Endothelial cell (in vitro differentiated cells): ENCODE data around the gene PRRG3. TPM values are rescaled to one million over a fixed set of nuclear protein-coding genes. Genes with fewer than 3 reads are reported as not detected.

ENCODE experiments used
- DNase-seq: peaks from one replicate; pipeline ENCODE4 v3.0.0; 2021; ENCODE audit warnings: low spot score
- H3K27ac Mint-ChIP-seq: one replicate; pipeline ENCODE4 v1.8.0; 2021; ENCODE audit warnings: mixed read lengths, inconsistent platforms; ENCODE audit not compliant: unreplicated experiment
- H3K27me3 Mint-ChIP-seq: one replicate; pipeline ENCODE4 v1.8.0; 2021; ENCODE audit warnings: mild to moderate bottlenecking, moderate library complexity, mixed read lengths, inconsistent platforms; ENCODE audit not compliant: unreplicated experiment
- H3K36me3 Mint-ChIP-seq: one replicate; pipeline ENCODE4 v1.8.0; 2021; ENCODE audit warnings: mild to moderate bottlenecking, low read depth, mixed read lengths, inconsistent platforms; ENCODE audit not compliant: unreplicated experiment
- H3K4me1 Mint-ChIP-seq: one replicate; pipeline ENCODE4 v1.8.0; 2021; ENCODE audit warnings: mild to moderate bottlenecking, mixed read lengths, inconsistent platforms; ENCODE audit not compliant: unreplicated experiment
- H3K4me3 Mint-ChIP-seq: one replicate; pipeline ENCODE4 v1.8.0; 2021; ENCODE audit warnings: mild to moderate bottlenecking, mixed read lengths, inconsistent platforms; ENCODE audit not compliant: unreplicated experiment
- H3K9me3 Mint-ChIP-seq: one replicate; pipeline ENCODE4 v1.8.0; 2021; ENCODE audit warnings: mixed read lengths, inconsistent platforms; ENCODE audit not compliant: unreplicated experiment
- total RNA-seq: library from RNA; stranded (reverse); fragmentation: NEBNext Ultra II Directional; extraction: Animal tissue kit (Norgen Biotek cat#: 25700); gene quantifications from one replicate; pipeline ENCODE4 v1.2.1, GENCODE V29; 2021; ENCODE audit not compliant: unreplicated experiment
- TF ChIP-seq, protein P1 (sequence below): fragments of 200-600 bp; sonication (generic); IDR thresholded peaks from one replicate; pipeline ENCODE4 v1.5.0; 2021; ENCODE audit warnings: antibody characterized with exemption; ENCODE audit not compliant: unreplicated experiment

PRRG3 gene
- total RNA-seq, 1 donor from 2014 or later: 3.7 TPM

DNA sequence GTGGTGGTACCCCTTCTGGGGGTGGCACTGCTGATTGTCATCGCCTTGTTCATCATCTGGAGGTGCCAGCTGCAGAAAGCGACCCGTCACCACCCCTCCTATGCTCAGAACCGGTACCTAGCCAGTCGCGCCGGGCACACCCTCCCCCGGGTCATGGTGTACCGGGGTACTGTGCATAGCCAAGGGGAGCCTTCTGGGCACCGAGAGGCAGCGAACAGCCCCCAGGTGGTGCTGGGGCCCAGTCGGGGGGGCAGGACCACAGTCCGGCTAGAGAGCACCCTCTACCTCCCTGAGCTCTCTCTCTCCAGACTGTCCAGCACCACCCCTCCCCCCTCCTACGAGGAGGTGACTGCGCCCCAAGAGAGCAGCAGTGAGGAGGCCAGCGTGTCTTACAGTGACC lies 5.3 kb downstream of the PRRG3 start:
- DNase-seq: no peak
- TF ChIP-seq, protein P1, sequence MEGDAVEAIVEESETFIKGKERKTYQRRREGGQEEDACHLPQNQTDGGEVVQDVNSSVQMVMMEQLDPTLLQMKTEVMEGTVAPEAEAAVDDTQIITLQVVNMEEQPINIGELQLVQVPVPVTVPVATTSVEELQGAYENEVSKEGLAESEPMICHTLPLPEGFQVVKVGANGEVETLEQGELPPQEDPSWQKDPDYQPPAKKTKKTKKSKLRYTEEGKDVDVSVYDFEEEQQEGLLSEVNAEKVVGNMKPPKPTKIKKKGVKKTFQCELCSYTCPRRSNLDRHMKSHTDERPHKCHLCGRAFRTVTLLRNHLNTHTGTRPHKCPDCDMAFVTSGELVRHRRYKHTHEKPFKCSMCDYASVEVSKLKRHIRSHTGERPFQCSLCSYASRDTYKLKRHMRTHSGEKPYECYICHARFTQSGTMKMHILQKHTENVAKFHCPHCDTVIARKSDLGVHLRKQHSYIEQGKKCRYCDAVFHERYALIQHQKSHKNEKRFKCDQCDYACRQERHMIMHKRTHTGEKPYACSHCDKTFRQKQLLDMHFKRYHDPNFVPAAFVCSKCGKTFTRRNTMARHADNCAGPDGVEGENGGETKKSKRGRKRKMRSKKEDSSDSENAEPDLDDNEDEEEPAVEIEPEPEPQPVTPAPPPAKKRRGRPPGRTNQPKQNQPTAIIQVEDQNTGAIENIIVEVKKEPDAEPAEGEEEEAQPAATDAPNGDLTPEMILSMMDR: no peak
- peaks cover 5% of the 10 kb centered on the region for H3K4me1 Mint-ChIP-seq
- no peaks in the 10 kb centered on the region for H3K9me3 Mint-ChIP-seq
- peaks cover 4% of the 10 kb centered on the region for H3K27me3 Mint-ChIP-seq
- no peak overlapping the region for H3K4me3 Mint-ChIP-seq
- H3K27ac Mint-ChIP-seq: no peak overlapping the region
- H3K36me3 Mint-ChIP-seq: no peaks in the 10 kb centered on the region

DNA sequence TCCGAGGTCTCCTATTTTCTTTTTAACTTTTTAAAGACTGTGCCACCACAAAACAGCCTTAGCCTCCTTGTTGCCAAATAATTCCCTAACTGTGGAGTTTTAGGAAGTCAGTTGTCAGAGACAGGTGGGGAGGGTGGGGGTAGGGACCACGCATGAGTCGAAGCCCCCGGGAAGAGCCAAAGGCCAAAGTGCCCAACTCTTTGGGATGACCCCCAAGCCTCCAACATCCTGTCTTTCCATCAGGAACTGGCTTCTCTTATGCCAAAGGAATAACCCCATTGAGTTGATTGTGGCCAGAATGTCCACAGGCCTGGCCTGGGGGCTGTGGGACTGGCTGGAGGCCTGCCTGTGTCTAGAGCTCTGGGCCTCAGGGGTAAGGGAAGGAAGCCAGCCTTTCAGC lies 5.8 kb downstream of the PRRG3 start:
- Mint-ChIP-seq H3K27ac (no peak overlapping the region), H3K9me3 (no peaks in the 10 kb centered on the region), H3K4me3 (no peak overlapping the region), H3K36me3 (no peaks in the 10 kb centered on the region), H3K27me3 (peaks cover 4% of the 10 kb centered on the region), H3K4me1 (peaks cover 4% of the 10 kb centered on the region)
- DNase-seq: no peak
- TF ChIP-seq, protein P1: no peak

DNA sequence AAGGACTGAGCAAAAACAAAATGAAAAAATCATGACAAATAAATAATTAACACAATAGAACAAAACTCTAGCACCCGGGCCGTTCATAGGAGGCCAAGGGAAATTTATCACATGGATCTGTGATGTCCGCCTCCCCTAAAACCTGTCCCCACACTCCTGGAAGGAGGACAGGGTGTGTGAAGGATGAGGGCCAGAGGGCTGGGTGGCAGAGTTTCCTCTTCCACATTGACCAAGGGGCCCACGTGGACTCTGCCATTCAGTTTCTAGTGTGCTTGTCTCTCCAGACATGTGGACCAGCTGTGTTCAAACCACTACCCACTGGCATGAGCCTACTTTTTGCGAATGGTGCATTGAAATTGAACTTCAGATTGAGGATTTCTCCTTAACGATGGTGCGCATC lies 6.3 kb downstream of the PRRG3 start:
- Mint-ChIP-seq H3K4me3 (no peak overlapping the region), H3K27ac (no peak overlapping the region), H3K4me1 (peaks cover 4% of the 10 kb centered on the region), H3K27me3 (peaks cover 4% of the 10 kb centered on the region), H3K36me3 (no peaks in the 10 kb centered on the region), H3K9me3 (no peaks in the 10 kb centered on the region)
- no peak for DNase-seq
- TF ChIP-seq, protein P1: no peak

- H3K36me3 Mint-ChIP-seq: no peaks in the 10 kb centered on the region
- TF ChIP-seq, protein P1: no peak
- no peak overlapping the region for H3K4me3 Mint-ChIP-seq
- no peak for DNase-seq
- H3K27ac Mint-ChIP-seq: no peak overlapping the region
- peaks cover 2% of the 10 kb centered on the region for H3K27me3 Mint-ChIP-seq
- peaks cover 4% of the 10 kb centered on the region for H3K4me1 Mint-ChIP-seq
- H3K9me3 Mint-ChIP-seq: no peaks in the 10 kb centered on the region
These were observed 6.9 kb downstream of the PRRG3 start for GRCh38 chrX:151702026-151702714.

- H3K9me3 Mint-ChIP-seq: no peaks in the 10 kb centered on the region
These were observed 7.6 kb downstream of the PRRG3 start for GRCh38 chrX:151702741-151703340.

More at GRCh38 chrX:151702741-151703340, 7.6 kb downstream of the PRRG3 start:
- no peak for DNase-seq
- Mint-ChIP-seq H3K4me1 (peaks cover 4% of the 10 kb centered on the region), H3K27me3 (peaks cover 2% of the 10 kb centered on the region), H3K4me3 (no peak overlapping the region), H3K36me3 (no peaks in the 10 kb centered on the region), H3K27ac (no peak overlapping the region)
- TF ChIP-seq, protein P1: no peak
